HCT116 (cell line): ENCODE data around the gene MED6. TPM values are rescaled to one million over a fixed set of nuclear protein-coding genes. Genes with fewer than 3 reads are reported as not detected.

ENCODE experiments used
- total RNA-seq: library from RNA; stranded (reverse); gene quantifications from one replicate; pipeline ENCODE4 v1.2.1, GENCODE V29; 2021; ENCODE audit not compliant: unreplicated experiment

The MED6 gene
- total RNA-seq, 1 experiment from 2014 or later: 39.6 TPM

Other genes starting within 250 kb of the MED6 start
- 52.4 TPM for gene COX16, start 241.0 kb downstream of the MED6 start, total RNA-seq
- gene SYNJ2BP, start 183.6 kb downstream of the MED6 start, total RNA-seq: 19.0 TPM
- gene ADAM21, start 148.5 kb downstream of the MED6 start, total RNA-seq: 0.98 TPM
- 0.57 TPM for gene ADAM20, start 65.7 kb downstream of the MED6 start, total RNA-seq
- 2.4 TPM for gene TTC9, start 41.3 kb upstream of the MED6 start, total RNA-seq
- gene MAP3K9, start 208.9 kb upstream of the MED6 start, total RNA-seq: 11.7 TPM